Effector memory CD4-positive, alpha-beta T cell (primary cell): ENCODE results near the gene ERVFRD-1.

Source experiments
- DNase-seq, 3 donors: peaks; one replicate each; pipeline ENCODE4 v3.0.0-alpha.2; 2020
- H3K27ac ChIP-seq: 2 replicates; pipeline ENCODE4 v1.7.0; 2013; ENCODE audit warnings: mild to moderate bottlenecking, low read length, moderate library complexity; ENCODE audit not compliant: insufficient read depth, poor library complexity, severe bottlenecking
- H3K27me3 ChIP-seq: replicated peaks from 2 replicates; pipeline ENCODE4 v1.7.0; 2013; ENCODE audit warnings: mild to moderate bottlenecking, low read length; ENCODE audit not compliant: insufficient read depth, control insufficient read depth, poor library complexity, severe bottlenecking
- H3K36me3 ChIP-seq: 2 replicates; pipeline ENCODE4 v1.7.0; 2013; ENCODE audit warnings: mild to moderate bottlenecking, low read length, moderate library complexity; ENCODE audit not compliant: control insufficient read depth, insufficient read depth
- H3K4me1 ChIP-seq: 2 replicates; pipeline ENCODE4 v1.7.0; 2013; ENCODE audit warnings: low read length, mild to moderate bottlenecking; ENCODE audit not compliant: control insufficient read depth, insufficient read depth, poor library complexity, severe bottlenecking
- H3K4me3 ChIP-seq: 2 replicates; pipeline ENCODE4 v1.7.0; 2013; ENCODE audit warnings: low read length, low read depth, mild to moderate bottlenecking; ENCODE audit not compliant: insufficient read depth, poor library complexity, severe bottlenecking
- H3K9me3 ChIP-seq: 2 replicates; pipeline ENCODE4 v1.7.0; 2013; ENCODE audit warnings: mild to moderate bottlenecking, low read length, moderate library complexity; ENCODE audit not compliant: control insufficient read depth

ERVFRD-1 gene

DNA sequence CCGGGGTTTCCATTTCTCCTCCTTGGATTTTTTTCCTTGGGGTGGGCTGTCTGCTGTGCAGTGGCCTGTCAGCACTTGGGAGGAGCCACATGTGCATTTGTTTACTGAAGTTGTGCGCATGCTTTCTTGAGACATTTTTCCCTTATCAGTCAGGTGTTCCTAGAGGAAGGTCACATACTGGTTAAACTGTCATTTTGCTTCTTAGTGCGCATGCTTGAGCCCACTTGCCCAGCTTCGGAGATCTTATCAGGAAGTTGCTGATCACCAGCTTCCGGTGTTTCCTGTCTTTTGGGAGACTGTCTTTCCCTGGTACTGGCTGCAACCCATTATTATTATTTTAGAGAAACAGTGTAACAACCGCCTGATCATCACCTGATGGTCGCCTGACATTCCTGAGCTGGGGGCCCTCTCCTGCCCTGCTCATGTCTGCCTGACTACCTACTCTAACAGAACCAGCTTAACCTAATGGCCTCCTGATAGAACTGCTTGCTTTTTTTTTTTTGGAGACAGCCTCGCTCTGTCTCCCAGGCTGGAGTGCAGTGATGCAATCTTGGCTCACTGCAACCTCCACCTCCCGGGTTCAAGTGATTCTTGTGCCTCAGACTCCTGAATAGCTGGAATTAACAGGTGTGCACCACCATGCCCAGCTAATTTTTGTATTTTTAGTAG lies 378 bp upstream of the ERVFRD-1 start:
- Histone ChIP-seq H3K27ac (no peak overlapping the region), H3K36me3 (no peaks in the 10 kb centered on the region), H3K27me3 (no peaks in the 10 kb centered on the region), H3K4me3 (peak overlapping the region; percentile 28), H3K9me3 (no peaks in the 10 kb centered on the region), H3K4me1 (peaks cover 2% of the 10 kb centered on the region)
- no peak for DNase-seq

DNA sequence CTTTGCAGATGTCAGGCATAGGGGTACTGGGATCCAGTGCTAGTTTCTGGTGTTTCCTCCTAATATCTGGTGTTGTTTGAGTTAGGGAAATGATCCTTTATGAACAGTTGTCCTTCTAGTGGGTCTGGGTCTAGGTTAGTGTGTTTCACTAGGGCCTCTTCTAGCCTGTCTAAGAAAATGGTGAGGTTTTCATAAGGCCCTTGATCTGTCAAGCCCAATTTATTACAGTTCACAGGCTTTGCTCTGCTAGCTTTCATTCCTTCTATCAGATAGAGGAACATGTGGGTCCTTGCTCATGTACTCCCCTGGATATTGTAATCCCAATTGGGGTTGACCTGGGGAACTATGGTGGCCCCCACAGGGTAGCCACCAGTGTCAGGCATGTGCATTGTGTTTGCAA lies 2.8 kb downstream of the ERVFRD-1 start:
- Histone ChIP-seq H3K36me3 (no peaks in the 10 kb centered on the region), H3K4me1 (peaks cover 2% of the 10 kb centered on the region), H3K27ac (no peak overlapping the region), H3K4me3 (no peak overlapping the region), H3K27me3 (no peaks in the 10 kb centered on the region), H3K9me3 (no peaks in the 10 kb centered on the region)
- DNase-seq, result no peak

GRCh38 chr6:11103065-11103464 lies 8.5 kb downstream of the ERVFRD-1 start:
- DNase-seq, result no peak
- Histone ChIP-seq H3K9me3 (no peaks in the 10 kb centered on the region), H3K36me3 (no peaks in the 10 kb centered on the region), H3K27me3 (no peaks in the 10 kb centered on the region), H3K4me3 (no peak overlapping the region), H3K27ac (no peak overlapping the region), H3K4me1 (no peaks in the 10 kb centered on the region)

- H3K4me3 ChIP-seq, result no peak overlapping the region
- no peaks in the 10 kb centered on the region for H3K4me1 ChIP-seq
- no peaks in the 10 kb centered on the region for H3K27me3 ChIP-seq
- DNase-seq, result no peak
- H3K27ac ChIP-seq, result no peak overlapping the region
- no peaks in the 10 kb centered on the region for H3K9me3 ChIP-seq
- H3K36me3 ChIP-seq, result no peaks in the 10 kb centered on the region
Observed at GRCh38 chr6:11101417-11101816, 10.1 kb downstream of the ERVFRD-1 start.

DNA sequence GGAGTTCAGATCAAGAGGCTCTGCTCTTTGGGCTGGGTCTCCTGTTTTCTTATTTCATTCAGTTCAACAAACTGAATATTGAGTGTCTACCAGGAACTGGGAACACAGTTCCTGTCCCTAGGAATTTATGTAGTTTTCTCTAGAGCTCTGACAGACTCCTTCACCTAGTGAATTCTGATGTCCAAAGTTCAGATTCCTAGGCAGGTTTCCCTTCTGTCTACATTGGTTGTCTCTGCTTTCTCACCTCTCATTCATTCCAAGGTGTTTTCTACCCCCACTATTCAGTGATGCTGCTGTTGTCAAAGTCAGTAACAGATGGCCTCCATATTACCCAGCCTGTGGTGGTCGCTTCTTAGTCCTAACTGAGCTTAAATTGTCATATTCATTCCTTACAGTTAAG lies 13.5 kb downstream of the ERVFRD-1 start:
- no peak for DNase-seq
- Histone ChIP-seq H3K27me3 (no peaks in the 10 kb centered on the region), H3K27ac (no peak overlapping the region), H3K4me1 (peaks cover 10% of the 10 kb centered on the region), H3K36me3 (no peaks in the 10 kb centered on the region), H3K9me3 (no peaks in the 10 kb centered on the region), H3K4me3 (no peak overlapping the region)

GRCh38 chr6:11097476-11097875 lies 14.0 kb downstream of the ERVFRD-1 start:
- no peak for DNase-seq

DNA sequence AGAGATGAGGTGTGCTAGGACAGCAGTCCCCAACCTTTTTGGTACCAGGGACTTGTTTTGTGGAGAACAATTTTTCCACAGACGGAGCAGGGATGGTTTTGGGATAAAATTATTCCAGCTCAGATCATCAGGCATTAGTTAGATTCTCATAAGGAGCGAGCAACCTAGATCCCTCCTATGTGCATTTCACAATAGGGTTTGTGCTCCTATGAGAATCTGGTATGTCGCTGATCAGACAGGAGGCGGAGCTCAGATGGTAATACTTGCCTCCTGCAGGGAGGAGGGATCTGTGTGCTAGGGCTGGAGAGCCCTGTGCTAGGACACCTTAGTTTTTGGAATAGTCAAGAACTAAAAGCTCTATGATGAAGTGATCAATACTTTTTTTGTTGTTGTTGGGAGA lies 15.4 kb downstream of the ERVFRD-1 start:
- H3K9me3 ChIP-seq, result no peaks in the 10 kb centered on the region
- no peaks in the 10 kb centered on the region for H3K27me3 ChIP-seq
- H3K4me1 ChIP-seq, result peaks cover 10% of the 10 kb centered on the region
- H3K27ac ChIP-seq, result no peak overlapping the region
- no peak for DNase-seq
- H3K4me3 ChIP-seq, result no peak overlapping the region
- H3K36me3 ChIP-seq, result no peaks in the 10 kb centered on the region

More at GRCh38 chr6:11097476-11097875, 14.0 kb downstream of the ERVFRD-1 start:
- H3K36me3 ChIP-seq, result no peaks in the 10 kb centered on the region
- peaks cover 10% of the 10 kb centered on the region for H3K4me1 ChIP-seq
- H3K9me3 ChIP-seq, result no peaks in the 10 kb centered on the region
- no peak overlapping the region for H3K27ac ChIP-seq
- no peak overlapping the region for H3K4me3 ChIP-seq
- H3K27me3 ChIP-seq, result no peaks in the 10 kb centered on the region

DNA sequence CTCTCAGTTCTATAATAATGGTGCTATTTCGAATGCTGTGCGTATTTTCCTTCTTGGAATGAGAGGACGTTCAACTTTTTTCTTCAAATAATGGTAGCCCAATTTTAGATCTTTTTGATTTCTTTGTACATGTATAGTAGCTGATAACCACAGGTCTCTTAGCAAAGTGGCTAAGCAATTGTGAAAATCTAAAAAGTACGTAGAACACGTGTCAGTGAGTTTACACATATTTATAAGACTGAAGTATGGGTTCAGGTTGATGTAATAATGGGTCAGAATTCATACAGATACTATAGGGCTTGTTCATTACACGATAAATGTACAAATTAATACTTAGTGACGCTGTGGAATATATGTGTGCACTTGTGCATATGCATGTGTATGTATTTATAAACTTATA lies 16.6 kb downstream of the ERVFRD-1 start:
- Histone ChIP-seq H3K27ac (no peak overlapping the region), H3K4me3 (peak overlapping the region; percentile 97), H3K36me3 (no peaks in the 10 kb centered on the region), H3K9me3 (no peaks in the 10 kb centered on the region), H3K27me3 (no peaks in the 10 kb centered on the region), H3K4me1 (peaks cover 10% of the 10 kb centered on the region)
- DNase-seq, result no peak

DNA sequence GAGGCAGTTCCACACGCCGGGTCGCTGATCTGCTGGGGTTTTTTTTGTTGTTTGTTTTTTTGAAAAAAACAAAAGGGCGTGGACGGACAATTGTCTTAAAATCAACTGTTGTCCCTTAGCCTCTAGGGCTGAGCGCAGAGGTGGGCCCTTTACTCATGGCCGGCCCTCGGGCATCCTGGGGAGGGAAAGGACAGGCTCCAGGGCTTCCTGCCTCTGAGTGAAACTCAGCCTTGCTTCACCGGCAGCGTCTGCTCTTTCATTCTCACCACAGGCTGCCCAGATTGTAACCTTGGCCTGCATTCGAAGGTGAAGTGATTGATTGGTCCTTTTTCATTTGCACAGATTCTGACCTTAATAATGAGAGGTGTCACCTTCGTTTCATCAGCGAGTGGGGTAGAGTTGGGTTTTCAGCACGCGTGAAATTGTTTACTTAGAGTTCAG lies 17.1 kb downstream of the ERVFRD-1 start:
- peak in 2 of 3 donors; percentile 17 to 19 for DNase-seq
- Histone ChIP-seq H3K4me1 (peaks cover 10% of the 10 kb centered on the region), H3K9me3 (no peaks in the 10 kb centered on the region), H3K27me3 (no peaks in the 10 kb centered on the region), H3K4me3 (peak overlapping the region; percentile 97), H3K36me3 (no peaks in the 10 kb centered on the region), H3K27ac (peak overlapping the region; percentile 92)

GRCh38 chr6:11093626-11094410 lies 17.7 kb downstream of the ERVFRD-1 start, which contains the start of gene SMIM13:
SMIM13 (plus strand) TSS chr6:11093834; CDS start chr6:11094314, 480 bp downstream.
- H3K27ac ChIP-seq, result peak within 1 kb of the TSS; percentile 92

More at GRCh38 chr6:11093626-11094410, 17.7 kb downstream of the ERVFRD-1 start, which contains the start of gene SMIM13:
- Histone ChIP-seq H3K27me3 (no peaks in the 10 kb centered on the region), H3K36me3 (no peaks in the 10 kb centered on the region), H3K4me3 (peak within 1 kb of the TSS; percentile 97), H3K9me3 (no peaks in the 10 kb centered on the region), H3K4me1 (peaks cover 10% of the 10 kb centered on the region)
- DNase-seq, result peak; percentile 84 to 91 (median 89)
